Stimulated activated naive CD4-positive, alpha-beta T cell (primary cell): ENCODE measurements around the gene CHIC1.
"Not testable (repeated sequence)": the region's sequence is repeated elsewhere in the genome, so short reads cannot be mapped to it uniquely, and the experiment has no call there.

Source experiments
- DNase-seq, 6 experiments: peaks; one replicate each; lab custom pipeline; 2025; lab: John Stamatoyannopoulos, UW

Gene CHIC1

GRCh38 chrX:73562984-73563737 is at the start of gene CHIC1:
CHIC1 (plus strand) TSS chrX:73563197; CDS start chrX:73563285, 88 bp downstream.
- DNase-seq, result peak; percentile 60 to 75 (median 70)

GRCh38 chrX:73522823-73523222 is 40.2 kb upstream of the CHIC1 start:
- not testable (repeated sequence) for DNase-seq

- no peak for DNase-seq
These were observed 38.1 kb upstream of the CHIC1 start for GRCh38 chrX:73524906-73525305.

GRCh38 chrX:73525928-73526690 is 36.9 kb upstream of the CHIC1 start:
- DNase-seq, result no peak

GRCh38 chrX:73531655-73532054 is 31.3 kb upstream of the CHIC1 start:
- not testable (repeated sequence) for DNase-seq

GRCh38 chrX:73556159-73556558 is 6.8 kb upstream of the CHIC1 start:
- no peak for DNase-seq

GRCh38 chrX:73561801-73562200 is 1.2 kb upstream of the CHIC1 start:
- DNase-seq, result no peak

GRCh38 chrX:73562458-73562857 is 539 bp upstream of the CHIC1 start:
- no peak for DNase-seq

GRCh38 chrX:73563738-73564068 is 706 bp downstream of the CHIC1 start:
- DNase-seq, result peak in 1 of 6 experiments; percentile 48

GRCh38 chrX:73577361-73577760 is 14.4 kb downstream of the CHIC1 start:
- DNase-seq, result no peak

- no peak for DNase-seq
These were observed 18.1 kb downstream of the CHIC1 start for GRCh38 chrX:73581002-73581628.

- DNase-seq, result not testable (repeated sequence)
These were observed 34.8 kb downstream of the CHIC1 start for GRCh38 chrX:73597758-73598157.

GRCh38 chrX:73615022-73615421 is 52.0 kb downstream of the CHIC1 start:
- DNase-seq, result no peak

- not testable (repeated sequence) for DNase-seq
These were observed 78.7 kb downstream of the CHIC1 start for GRCh38 chrX:73641669-73642068.

- no peak for DNase-seq
These were observed 84.2 kb downstream of the CHIC1 start for GRCh38 chrX:73647212-73647611.

- no peak for DNase-seq
These were observed 84.8 kb downstream of the CHIC1 start for GRCh38 chrX:73647632-73648322.

- DNase-seq, result not testable (repeated sequence)
These were observed 98.3 kb downstream of the CHIC1 start for GRCh38 chrX:73661322-73661721.

GRCh38 chrX:73668779-73669178 is 105.8 kb downstream of the CHIC1 start:
- DNase-seq, result no peak

- no peak for DNase-seq
These were observed 118.4 kb downstream of the CHIC1 start for GRCh38 chrX:73681408-73681807.

GRCh38 chrX:73683236-73683859 is 120.4 kb downstream of the CHIC1 start:
- DNase-seq, result no peak

GRCh38 chrX:73707014-73707413 is 144.0 kb downstream of the CHIC1 start:
- DNase-seq, result not testable (repeated sequence)

- DNase-seq, result no peak
These were observed 165.6 kb downstream of the CHIC1 start for GRCh38 chrX:73728602-73729001.
